GM12878 (cell line): ENCODE results near the gene PIGL. TPM values are rescaled to one million over a fixed set of nuclear protein-coding genes. Genes with fewer than 3 reads are reported as not detected.

Experiments used
- ATAC-seq: fragments of 200-7000 bp; cut with Tn5 transposase; 3 replicates; pipeline ENCODE4 v1.9.1; 2020; ENCODE audit warnings: mild to moderate bottlenecking, moderate library complexity
- BruUV-seq: library from RNA; stranded (reverse); fragments of 400-500 nt; replicated peaks from 2 replicates; lab custom pipeline; 2021; lab: Mats Ljungman, UMichigan
- CTCF ChIA-PET: fragments of 300-600 bp; sonication (Branson Sonifier 250); formaldehyde crosslinking; extraction: SDS; loops from one replicate; lab custom pipeline; 2021; ENCODE audit warnings: inconsistent platforms; lab: Yijun Ruan, JAX
- POLR2A ChIA-PET: fragments of 350-600 bp; formaldehyde crosslinking; extraction: SDS; loops from one replicate; lab custom pipeline; 2021; ENCODE audit warnings: inconsistent platforms; lab: Charles Lee
- RAD21 ChIA-PET: fragments of 300-600 bp; sonication (Branson Sonifier 250); formaldehyde crosslinking; loops from one replicate; lab custom pipeline; 2023; ENCODE audit warnings: antibody characterized with exemption; ENCODE audit not compliant: unreplicated experiment; lab: Charles Lee
- SMC1A ChIA-PET: fragments of 300-600 bp; sonication (Branson Sonifier 250); formaldehyde crosslinking; loops from one replicate; lab custom pipeline; 2023; ENCODE audit not compliant: unreplicated experiment, uncharacterized antibody; lab: Charles Lee
- DNase-seq: peaks from one replicate; pipeline ENCODE4 v3.0.0-alpha.2; 2011; ENCODE audit warnings: low read depth, low spot score
- FAIRE-seq: peaks from 3 replicates; lab custom pipeline; 2011; peaks lifted over from hg19 to GRCh38; lab: Jason Lieb, UNC
- H2AFZ ChIP-seq: 2 replicates; pipeline ENCODE4 v1.6.0; 2011; ENCODE audit warnings: low read depth, low read length, control low read depth; ENCODE audit not compliant: control insufficient read depth
- H3K27ac ChIP-seq: 2 replicates; pipeline ENCODE4 v1.5.1; 2011; ENCODE audit warnings: control low read depth; ENCODE audit not compliant: control insufficient read depth, insufficient read depth
- H3K27me3 ChIP-seq, 2 experiments: replicated peaks in 1 of 2; 2 replicates each; pipeline versions ENCODE4 v1.6.0 to v1.6.1; 2011; ENCODE audit warnings: low read length in 1 of 2; ENCODE audit not compliant: control insufficient read depth in 2 of 2, insufficient read depth in 2 of 2
- H3K36me3 ChIP-seq, 2 experiments: 2 replicates each; pipeline ENCODE4 v1.5.1; 2011; ENCODE audit warnings: low read length in 1 of 2; ENCODE audit not compliant: control insufficient read depth in 2 of 2, insufficient read depth in 2 of 2
- H3K4me1 ChIP-seq: 2 replicates; pipeline ENCODE4 v1.6.1; 2011; ENCODE audit warnings: mild to moderate bottlenecking, low read length, moderate library complexity, mixed read lengths; ENCODE audit not compliant: control insufficient read depth, insufficient read depth
- H3K4me2 ChIP-seq: 2 replicates; pipeline ENCODE4 v1.6.0; 2011; ENCODE audit warnings: control low read depth; ENCODE audit not compliant: control insufficient read depth, insufficient read depth
- H3K4me3 ChIP-seq: fragments of 200-600 bp; sonication (generic); 2 replicates; pipeline ENCODE4 v1.5.1; 2016
- H3K79me2 ChIP-seq: 2 replicates; pipeline ENCODE4 v1.6.0; 2011; ENCODE audit warnings: low read length; ENCODE audit not compliant: control insufficient read depth, insufficient read depth
- H3K9ac ChIP-seq: 2 replicates; pipeline ENCODE4 v1.8.0; 2011; ENCODE audit warnings: low read length, control low read depth, mixed read lengths; ENCODE audit not compliant: control insufficient read depth, insufficient read depth
- H3K9me3 ChIP-seq: replicated peaks from 3 replicates; pipeline ENCODE4 v1.5.1; 2011; ENCODE audit warnings: mild to moderate bottlenecking, low read length; ENCODE audit not compliant: control insufficient read depth, insufficient read depth
- H4K20me1 ChIP-seq: 2 replicates; pipeline ENCODE4 v1.6.0; 2011; ENCODE audit not compliant: control insufficient read depth, insufficient read depth
- ASH2L ChIP-seq: fragments of 300-600, 200-600 bp; sonication (generic); IDR thresholded peaks from 2 replicates; pipeline ENCODE4 v1.6.1; 2017; ENCODE audit warnings: low read depth, mild to moderate bottlenecking, borderline replicate concordance
- CBX5 ChIP-seq: sonication (generic); IDR thresholded peaks from 2 replicates; pipeline ENCODE4 v1.6.1; 2016; ENCODE audit warnings: low read depth, moderate library complexity, mild to moderate bottlenecking, inconsistent platforms
- CREM ChIP-seq: IDR thresholded peaks from 2 replicates; pipeline ENCODE4 v1.6.1; 2014; ENCODE audit warnings: antibody characterized with exemption, low read depth
- DPF2 ChIP-seq: fragments of 450-650 bp; IDR thresholded peaks from 2 replicates; pipeline ENCODE4 v1.6.1; 2017; ENCODE audit warnings: mild to moderate bottlenecking
- EED ChIP-seq: sonication (generic); IDR thresholded peaks from 2 replicates; pipeline ENCODE4 v1.6.1; 2016; ENCODE audit warnings: antibody characterized with exemption, low read depth
- EZH2 ChIP-seq: IDR thresholded peaks from 2 replicates; pipeline ENCODE4 v1.6.1; 2012; ENCODE audit warnings: low read depth, mild to moderate bottlenecking, control low read depth, inconsistent platforms, low read length, borderline replicate concordance; ENCODE audit not compliant: control insufficient read depth
- KDM1A ChIP-seq: fragments of 200-600 bp; sonication (generic); IDR thresholded peaks from 2 replicates; pipeline ENCODE4 v1.6.1; 2016; ENCODE audit warnings: borderline replicate concordance
- LARP7 ChIP-seq: fragments of 450-650 bp; IDR thresholded peaks from 2 replicates; pipeline ENCODE4 v1.6.1; 2017; ENCODE audit warnings: mild to moderate bottlenecking
- MTA2 ChIP-seq: fragments of 450-650 bp; IDR thresholded peaks from 2 replicates; pipeline ENCODE4 v1.6.1; 2016; ENCODE audit warnings: low read depth, mild to moderate bottlenecking, moderate library complexity
- NBN ChIP-seq: fragments of 450-650 bp; IDR thresholded peaks from 2 replicates; pipeline ENCODE4 v1.6.1; 2016
- NRF1 ChIP-seq: conservative IDR thresholded peaks from 2 replicates; pipeline ENCODE4 v1.6.1; 2011; ENCODE audit warnings: mild to moderate bottlenecking, low read depth, low read length, improper control_type of control experiment
- POLR2A ChIP-seq: IDR thresholded peaks from 2 replicates; pipeline ENCODE4 v1.6.1; 2011; ENCODE audit warnings: low read depth, mild to moderate bottlenecking, low read length
- RAD51 ChIP-seq: fragments of 450-650 bp; IDR thresholded peaks from 2 replicates; pipeline ENCODE4 v1.6.1; 2016; ENCODE audit warnings: moderate library complexity, mild to moderate bottlenecking, inconsistent platforms
- TARDBP ChIP-seq: IDR thresholded peaks from 2 replicates; pipeline ENCODE4 v1.6.1; 2016; ENCODE audit warnings: borderline replicate concordance
- YY1 ChIP-seq: IDR thresholded peaks from 2 replicates; pipeline ENCODE4 v1.6.1; 2011; ENCODE audit warnings: low read depth, mild to moderate bottlenecking, low read length
- ZBED1 ChIP-seq: IDR thresholded peaks from 2 replicates; pipeline ENCODE4 v1.6.1; 2016; ENCODE audit warnings: borderline replicate concordance
- ZNF687 ChIP-seq: fragments of 450-650 bp; IDR thresholded peaks from 2 replicates; pipeline ENCODE4 v1.6.1; 2017; ENCODE audit warnings: mild to moderate bottlenecking, moderate library complexity
- WGBS: methylation state at CpG from one replicate; pipeline ENCODE4 v1.1.6; 2016; ENCODE audit warnings: low lambda C conversion rate; ENCODE audit not compliant: insufficient replicate concordance, insufficient coverage; ENCODE audit errors: missing lambda C conversion rate; 5-methylcytosine and 5-hydroxymethylcytosine counted together
- in situ Hi-C: fragments of 300-500 bp; cut with MboI; formaldehyde crosslinking; loops from 9 replicates; pipeline ENCODE4 v1.14.3; 2018; ENCODE audit warnings: mixed read lengths
- intact Hi-C: fragments of 100-400 bp; cut with micrococcal nuclease; formaldehyde crosslinking; loops from one replicate; pipeline ENCODE4 v1.14.2; 2022; ENCODE audit not compliant: unreplicated experiment
- polyA plus RNA-seq, 11 experiments: library from polyadenylated mRNA; depleted of rRNA in 4 of 11; unstranded in 6 of 11; stranded (reverse) in 5 of 11; fragments of >200 nt; fragmentation: Nextera tagmentation in 4 of 11; fragmentation: Illumina TruSeq in 1 of 11; extraction: Ambion mirVana in 4 of 11; extraction: Trizol in 1 of 11; gene quantifications; 1 replicate in 1 of 11; 2 replicates in 10 of 11; pipeline versions ENCODE4 v1.2.1 to v1.2.3, GENCODE V29; 2011 to 2016; ENCODE audit warnings: inconsistent platforms in 2 of 11, missing spikeins in 2 of 11, low read depth in 1 of 11
- total RNA-seq, 4 experiments: library from RNA; depleted of rRNA in 3 of 4; stranded (reverse); fragments of >200 nt in 3 of 4; fragmentation: Illumina TruSeq in 1 of 4; extraction: Trizol in 1 of 4; gene quantifications; 2 replicates each; pipeline versions ENCODE4 v1.2.1 to v1.2.3, GENCODE V29; 2013 to 2021
- TF ChIP-seq, protein P1 (sequence below): IDR thresholded peaks from 2 replicates; pipeline ENCODE4 v1.6.1; 2011; ENCODE audit warnings: low read depth, low read length, improper control_type of control experiment, borderline replicate concordance
- TF ChIP-seq, protein P2 (sequence below): fragments of 450-650 bp; IDR thresholded peaks from 2 replicates; pipeline ENCODE4 v1.6.1; 2016; ENCODE audit warnings: mild to moderate bottlenecking

Gene PIGL
- total and polyA plus RNA-seq, 10 of the 15 experiments (the other 5 are each of a cell fraction or from before 2014, with no cell fraction given): 25.9 to 52.5 (median 30.2) TPM

DNA sequence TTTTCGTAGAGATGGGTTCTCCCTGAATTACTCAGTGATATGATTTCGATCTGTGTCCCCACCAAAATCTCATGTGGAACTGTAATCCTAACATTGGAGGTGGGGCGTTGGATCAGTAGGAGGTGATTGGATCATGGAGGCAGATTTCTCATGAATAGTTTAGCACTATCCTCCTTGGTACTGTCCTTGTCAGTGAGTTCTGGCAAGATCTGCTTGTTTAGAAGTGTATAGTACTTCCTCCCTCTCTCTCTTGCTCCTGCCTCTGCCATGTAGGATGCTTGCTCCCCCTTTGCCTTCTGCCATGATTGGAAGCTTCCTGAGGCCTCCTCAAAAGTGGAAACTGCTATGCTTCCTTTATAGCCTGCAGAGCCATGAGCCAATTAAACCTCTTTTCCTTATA, 22.9 kb downstream of the PIGL start:
- H2AFZ ChIP-seq: no peak overlapping the region
- intact Hi-C loops (no loop called here), in situ Hi-C loops (no loop called here)
- H3K27ac ChIP-seq: no peak overlapping the region
- no TSS peak for BruUV-seq
- ChIA-PET RAD21 (no interaction called here), POLR2A (no interaction called here), SMC1A (no interaction called here), CTCF (no interaction called here)
- H3K27me3 ChIP-seq: no peaks in the 10 kb centered on the region
- H3K9me3 ChIP-seq: no peaks in the 10 kb centered on the region
- DNase-seq (no peak), ATAC-seq (no peak), FAIRE-seq (no peak)
- no peak overlapping the region for H3K4me3 ChIP-seq
- no peak overlapping the region for H3K9ac ChIP-seq
- H3K4me1 ChIP-seq: peaks cover 6% of the 10 kb centered on the region
- TF ChIP-seq DPF2: no peak
- no peak for TF ChIP-seq KDM1A
- TF ChIP-seq, protein P1, sequence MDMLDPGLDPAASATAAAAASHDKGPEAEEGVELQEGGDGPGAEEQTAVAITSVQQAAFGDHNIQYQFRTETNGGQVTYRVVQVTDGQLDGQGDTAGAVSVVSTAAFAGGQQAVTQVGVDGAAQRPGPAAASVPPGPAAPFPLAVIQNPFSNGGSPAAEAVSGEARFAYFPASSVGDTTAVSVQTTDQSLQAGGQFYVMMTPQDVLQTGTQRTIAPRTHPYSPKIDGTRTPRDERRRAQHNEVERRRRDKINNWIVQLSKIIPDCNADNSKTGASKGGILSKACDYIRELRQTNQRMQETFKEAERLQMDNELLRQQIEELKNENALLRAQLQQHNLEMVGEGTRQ: no peak
- TF ChIP-seq NRF1: no peak
- no peak for TF ChIP-seq ASH2L
- no peak for TF ChIP-seq CREM
- TF ChIP-seq, protein P2, sequence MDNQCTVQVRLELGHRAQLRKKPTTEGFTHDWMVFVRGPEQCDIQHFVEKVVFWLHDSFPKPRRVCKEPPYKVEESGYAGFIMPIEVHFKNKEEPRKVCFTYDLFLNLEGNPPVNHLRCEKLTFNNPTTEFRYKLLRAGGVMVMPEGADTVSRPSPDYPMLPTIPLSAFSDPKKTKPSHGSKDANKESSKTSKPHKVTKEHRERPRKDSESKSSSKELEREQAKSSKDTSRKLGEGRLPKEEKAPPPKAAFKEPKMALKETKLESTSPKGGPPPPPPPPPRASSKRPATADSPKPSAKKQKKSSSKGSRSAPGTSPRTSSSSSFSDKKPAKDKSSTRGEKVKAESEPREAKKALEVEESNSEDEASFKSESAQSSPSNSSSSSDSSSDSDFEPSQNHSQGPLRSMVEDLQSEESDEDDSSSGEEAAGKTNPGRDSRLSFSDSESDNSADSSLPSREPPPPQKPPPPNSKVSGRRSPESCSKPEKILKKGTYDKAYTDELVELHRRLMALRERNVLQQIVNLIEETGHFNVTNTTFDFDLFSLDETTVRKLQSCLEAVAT: no peak
- TF ChIP-seq ZBED1: no peak
- no peak for TF ChIP-seq YY1
- no peak for TF ChIP-seq EED
- no peak for TF ChIP-seq MTA2
- no peak for TF ChIP-seq RAD51
- TF ChIP-seq CBX5: no peak
- TF ChIP-seq ZNF687: no peak
- TF ChIP-seq NBN: no peak
- TF ChIP-seq TARDBP: no peak
- no peak for TF ChIP-seq LARP7
- TF ChIP-seq EZH2: no peak
- TF ChIP-seq POLR2A: no peak
- H4K20me1 ChIP-seq: no peaks in the 10 kb centered on the region; the same call in 1 of the 2 replicates
- H3K4me2 ChIP-seq: no peak overlapping the region
- H3K79me2 ChIP-seq: no peaks in the 10 kb centered on the region
- 100% methylated on average over 3 of the region's 3 CpGs for WGBS
- no peaks in the 10 kb centered on the region for H3K36me3 ChIP-seq
